ENCODE measurements around the gene IL27RA. TPM values are rescaled to one million over a fixed set of nuclear protein-coding genes. Genes with fewer than 3 reads are reported as not detected.
"Not testable (repeated sequence)": the region's sequence is repeated elsewhere in the genome, so short reads cannot be mapped to it uniquely, and the experiment has no call there.

Gene IL27RA
- total and polyA plus RNA-seq, 2 experiments from 2014 or later = 5.8 to 8.5 TPM

DNA sequence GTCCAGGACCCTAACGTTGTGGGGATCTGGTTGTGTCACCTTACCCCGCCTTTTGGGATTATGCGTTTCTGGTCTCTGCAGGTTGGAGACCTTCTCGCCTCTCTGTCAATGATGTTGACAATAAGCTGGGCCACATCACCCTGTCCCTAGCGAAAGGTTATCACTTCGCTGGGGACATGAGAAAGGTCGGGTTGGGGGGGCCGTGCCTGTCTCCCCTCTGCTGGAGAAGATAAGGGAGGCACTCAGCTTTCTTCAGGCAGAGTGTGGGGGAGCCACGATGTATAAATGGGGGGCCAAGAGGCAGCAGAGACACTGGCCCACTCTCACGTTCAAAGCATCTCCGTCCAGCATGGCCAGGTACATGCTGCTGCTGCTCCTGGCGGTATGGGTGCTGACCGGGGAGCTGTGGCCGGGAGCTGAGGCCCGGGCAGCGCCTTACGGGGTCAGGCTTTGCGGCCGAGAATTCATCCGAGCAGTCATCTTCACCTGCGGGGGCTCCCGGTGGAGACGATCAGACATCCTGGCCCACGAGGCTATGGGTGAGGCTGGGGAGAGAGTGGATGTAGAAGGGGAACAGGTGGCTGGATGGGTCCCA is 3.6 kb upstream of the IL27RA start, which contains the start of gene RLN3:
Gene RLN3, plus strand, starts transcription at position 293 of the 595 bp plus-strand sequence. Its CDS starts 57 bp downstream, at position 350.
- no peak for DNase-seq
- H3K36me3 ChIP-seq (ENCODE audit: low read depth) = no peaks in the 10 kb centered on the region
- no peaks in the 10 kb centered on the region for H3F3A ChIP-seq (ENCODE audit: insufficient read depth)
- no peaks in the 10 kb centered on the region for H3K9me2 ChIP-seq (ENCODE audit: insufficient read depth)
- H3K9me3 ChIP-seq (ENCODE audit: low read depth) = no peaks in the 10 kb centered on the region
- TF ChIP-seq EZH2 (IDR thresholded peaks at IDR 0.05; ENCODE audit: insufficient read depth, poor library complexity, severe bottlenecking) (no peak), EZH2phosphoT487 (IDR thresholded peaks at IDR 0.05; ENCODE audit: insufficient read depth, low read depth) (no peak)
- no peak within 1 kb of the TSS for H3K9ac ChIP-seq
- H3K27ac ChIP-seq = no peak within 1 kb of the TSS
- H3K4me1 ChIP-seq (ENCODE audit: insufficient read depth) = peaks cover 3% of the 10 kb centered on the region; the same call in 1 of the 2 replicates
- WGBS, 2 experiments (ENCODE audit: low coverage in 1 of 2, low lambda C conversion rate in 2 of 2, missing lambda C conversion rate in 2 of 2) = 65 to 74% methylated on average over 20 to 23 of the region's 24 CpGs
- no peak within 1 kb of the TSS for H2AFZ ChIP-seq
- H3K27me3 ChIP-seq (replicated peaks; ENCODE audit: insufficient read depth) = no peaks in the 10 kb centered on the region
- no peak within 1 kb of the TSS for H3K4me3 ChIP-seq
- no peak within 1 kb of the TSS for H3K4me2 ChIP-seq (ENCODE audit: unreplicated experiment)
- no peaks in the 10 kb centered on the region for H3K79me2 ChIP-seq (ENCODE audit: insufficient read depth)
- no peaks in the 10 kb centered on the region for H4K20me1 ChIP-seq (ENCODE audit: insufficient read depth)
- in situ Hi-C loops (cut with MboI) = no loop called here

- TF ChIP-seq EZH2 (IDR thresholded peaks at IDR 0.05; ENCODE audit: insufficient read depth, poor library complexity, severe bottlenecking) (no peak), EZH2phosphoT487 (IDR thresholded peaks at IDR 0.05; ENCODE audit: insufficient read depth, low read depth) (no peak)
- Histone ChIP-seq H3K27me3 (replicated peaks; ENCODE audit: insufficient read depth) (no peaks in the 10 kb centered on the region), H3K9ac (no peak overlapping the region), H3K4me2 (ENCODE audit: unreplicated experiment) (no peak overlapping the region), H3K9me3 (ENCODE audit: low read depth) (no peaks in the 10 kb centered on the region), H4K20me1 (ENCODE audit: insufficient read depth) (no peaks in the 10 kb centered on the region), H2AFZ (no peak overlapping the region), H3K4me1 (ENCODE audit: insufficient read depth) (no peaks in the 10 kb centered on the region), H3K9me2 (ENCODE audit: insufficient read depth) (no peaks in the 10 kb centered on the region), H3K4me3 (no peak overlapping the region), H3F3A (ENCODE audit: insufficient read depth) (no peaks in the 10 kb centered on the region), H3K36me3 (ENCODE audit: low read depth) (no peaks in the 10 kb centered on the region), H3K27ac (no peak overlapping the region), H3K79me2 (ENCODE audit: insufficient read depth) (no peaks in the 10 kb centered on the region)
- no peak for DNase-seq
- in situ Hi-C loops (cut with MboI) = no loop called here
- 34 to 36% methylated on average over 4 of the region's 4 CpGs for WGBS, 2 experiments (ENCODE audit: low coverage in 1 of 2, low lambda C conversion rate in 2 of 2, missing lambda C conversion rate in 2 of 2)
These were observed 2.7 kb upstream of the IL27RA start for GRCh38 chr19:14028901-14029300.

DNA sequence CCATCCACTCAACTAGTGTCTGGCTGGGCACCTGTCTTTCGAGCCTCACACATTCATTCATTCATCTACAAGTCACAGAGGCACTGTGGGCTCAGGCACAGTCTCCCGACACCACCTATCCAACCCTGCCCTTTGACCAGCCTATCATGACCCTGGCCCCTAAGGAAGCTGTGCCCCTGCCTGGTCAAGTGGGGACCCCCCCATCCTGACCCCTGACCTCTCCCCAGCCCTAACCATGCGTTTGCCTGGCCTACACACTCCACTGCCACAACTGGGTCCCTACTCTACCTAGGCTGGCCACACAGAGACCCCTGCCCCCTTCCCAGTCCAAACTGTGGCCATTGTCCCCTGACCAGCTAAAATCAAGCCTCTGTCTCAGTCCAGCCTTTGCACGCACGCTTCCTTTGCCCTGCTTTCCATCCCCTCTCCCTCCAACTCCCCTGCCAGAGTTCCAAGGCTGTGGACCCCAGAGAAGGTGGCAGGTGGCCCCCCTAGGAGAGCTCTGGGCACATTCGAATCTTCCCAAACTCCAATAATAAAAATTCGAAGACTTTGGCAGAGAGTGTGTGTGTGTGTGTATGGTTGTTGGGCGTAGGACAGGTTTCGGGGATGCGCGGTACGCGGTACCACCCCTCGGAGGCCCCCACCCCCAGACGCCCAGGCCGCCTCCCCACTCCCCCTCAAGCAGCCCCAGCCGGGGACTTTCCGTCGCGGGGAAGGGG is 404 bp upstream of the IL27RA start:
- WGBS, 2 experiments (ENCODE audit: low coverage in 1 of 2, low lambda C conversion rate in 2 of 2, missing lambda C conversion rate in 2 of 2) = 29 to 53% methylated on average over 9 to 19 of the region's 20 CpGs
- no peak for DNase-seq
- H3F3A ChIP-seq (ENCODE audit: insufficient read depth) = no peaks in the 10 kb centered on the region
- H3K4me2 ChIP-seq (ENCODE audit: unreplicated experiment) = peak overlapping the region; percentile 86
- H3K4me3 ChIP-seq = peak overlapping the region; percentile 81
- no peaks in the 10 kb centered on the region for H3K79me2 ChIP-seq (ENCODE audit: insufficient read depth)
- in situ Hi-C loops (cut with MboI) = no loop called here
- peak overlapping the region; percentile 93 for H2AFZ ChIP-seq
- no peaks in the 10 kb centered on the region for H3K36me3 ChIP-seq (ENCODE audit: low read depth)
- no peaks in the 10 kb centered on the region for H3K9me2 ChIP-seq (ENCODE audit: insufficient read depth)
- H4K20me1 ChIP-seq (ENCODE audit: insufficient read depth) = no peaks in the 10 kb centered on the region
- peaks cover 8% of the 10 kb centered on the region; the same call in 1 of the 2 replicates for H3K4me1 ChIP-seq (ENCODE audit: insufficient read depth)
- no peaks in the 10 kb centered on the region for H3K9me3 ChIP-seq (ENCODE audit: low read depth)
- TF ChIP-seq EZH2 (IDR thresholded peaks at IDR 0.05; ENCODE audit: insufficient read depth, poor library complexity, severe bottlenecking) (no peak), EZH2phosphoT487 (IDR thresholded peaks at IDR 0.05; ENCODE audit: insufficient read depth, low read depth) (no peak)
- no peaks in the 10 kb centered on the region for H3K27me3 ChIP-seq (replicated peaks; ENCODE audit: insufficient read depth)
- H3K27ac ChIP-seq = no peak overlapping the region
- H3K9ac ChIP-seq = peak overlapping the region; percentile 66

- no peaks in the 10 kb centered on the region for H3K36me3 ChIP-seq (ENCODE audit: low read depth)
- in situ Hi-C loops (cut with MboI) = no loop called here
- WGBS, 2 experiments (ENCODE audit: low coverage in 1 of 2, low lambda C conversion rate in 2 of 2, missing lambda C conversion rate in 2 of 2) = 96 to 100% methylated on average over 2 of the region's 2 CpGs
- no peaks in the 10 kb centered on the region for H3K9me3 ChIP-seq (ENCODE audit: low read depth)
- no peak overlapping the region for H3K4me2 ChIP-seq (ENCODE audit: unreplicated experiment)
- DNase-seq = peak; percentile 36
- H2AFZ ChIP-seq = no peak overlapping the region
- no peak overlapping the region for H3K9ac ChIP-seq
- no peak overlapping the region for H3K4me3 ChIP-seq
- no peaks in the 10 kb centered on the region for H3K27me3 ChIP-seq (replicated peaks; ENCODE audit: insufficient read depth)
- TF ChIP-seq EZH2phosphoT487 (IDR thresholded peaks at IDR 0.05; ENCODE audit: insufficient read depth, low read depth) (no peak), EZH2 (IDR thresholded peaks at IDR 0.05; ENCODE audit: insufficient read depth, poor library complexity, severe bottlenecking) (no peak)
- H3K4me1 ChIP-seq (ENCODE audit: insufficient read depth) = peaks cover 8% of the 10 kb centered on the region; the same call in 1 of the 2 replicates
- H3K79me2 ChIP-seq (ENCODE audit: insufficient read depth) = no peaks in the 10 kb centered on the region
- no peaks in the 10 kb centered on the region for H3K9me2 ChIP-seq (ENCODE audit: insufficient read depth)
- H3K27ac ChIP-seq = no peak overlapping the region
- no peaks in the 10 kb centered on the region for H4K20me1 ChIP-seq (ENCODE audit: insufficient read depth)
- H3F3A ChIP-seq (ENCODE audit: insufficient read depth) = no peaks in the 10 kb centered on the region
These were observed 2.4 kb downstream of the IL27RA start for GRCh38 chr19:14033946-14034345.

- H3K36me3 ChIP-seq (ENCODE audit: low read depth); H3K4me1 ChIP-seq (ENCODE audit: insufficient read depth); H3K4me3 ChIP-seq; in situ Hi-C loops (cut with MboI); H4K20me1 ChIP-seq (ENCODE audit: insufficient read depth); H3K27me3 ChIP-seq (replicated peaks; ENCODE audit: insufficient read depth); H3K79me2 ChIP-seq (ENCODE audit: insufficient read depth); H3K9me3 ChIP-seq (ENCODE audit: low read depth); H3K4me2 ChIP-seq (ENCODE audit: unreplicated experiment); H3K9me2 ChIP-seq (ENCODE audit: insufficient read depth); H2AFZ ChIP-seq; H3K9ac ChIP-seq; H3F3A ChIP-seq (ENCODE audit: insufficient read depth); H3K27ac ChIP-seq: not testable (repeated sequence)
- 81 to 86% methylated on average over 12 of the region's 12 CpGs for WGBS, 2 experiments (ENCODE audit: low coverage in 1 of 2, low lambda C conversion rate in 2 of 2, missing lambda C conversion rate in 2 of 2)
- DNase-seq = peak; percentile 37
These were observed 3.6 kb downstream of the IL27RA start for GRCh38 chr19:14035159-14035558.
